Activated CD4-positive, alpha-beta T cell treated with anti-CD3 and anti-CD28 coated beads, Interleukin-2, amount 50 U/mL, for 1 hour (primary cell): Measurements from ENCODE around the gene SYCP2L.
"Not testable (repeated sequence)": the region's sequence is repeated elsewhere in the genome, so short reads cannot be mapped to it uniquely, and the experiment has no call there.

Experiments used
- DNase-seq: peaks from one replicate; pipeline ENCODE4 v3.0.0-alpha.2; 2020

The SYCP2L gene

GRCh38 chr6:10960171-10960570 is 73.3 kb downstream of the SYCP2L start:
- no peak for DNase-seq

GRCh38 chr6:10961837-10962236 is 75.0 kb downstream of the SYCP2L start:
- DNase-seq, result no peak

- DNase-seq, result no peak
These were observed 75.8 kb downstream of the SYCP2L start for GRCh38 chr6:10962673-10963072.

GRCh38 chr6:10963113-10963512 is 76.3 kb downstream of the SYCP2L start:
- DNase-seq, result no peak

- no peak for DNase-seq
These were observed 77.8 kb downstream of the SYCP2L start for GRCh38 chr6:10964684-10965083.

GRCh38 chr6:10968776-10969175 is 81.9 kb downstream of the SYCP2L start:
- DNase-seq, result no peak

- no peak for DNase-seq
These were observed 83.9 kb downstream of the SYCP2L start for GRCh38 chr6:10970731-10971130.

- no peak for DNase-seq
These were observed 85.3 kb downstream of the SYCP2L start for GRCh38 chr6:10972196-10972595.

GRCh38 chr6:10976571-10976970 is 89.7 kb downstream of the SYCP2L start:
- no peak for DNase-seq

GRCh38 chr6:10977231-10977968 is 90.5 kb downstream of the SYCP2L start:
- no peak for DNase-seq

- DNase-seq, result no peak
These were observed 92.8 kb downstream of the SYCP2L start for GRCh38 chr6:10979603-10980002.

- no peak for DNase-seq
These were observed 94.6 kb downstream of the SYCP2L start for GRCh38 chr6:10981409-10981808.

- not testable (repeated sequence) for DNase-seq
These were observed 98.1 kb downstream of the SYCP2L start for GRCh38 chr6:10984959-10985358.

- no peak for DNase-seq
These were observed 102.7 kb downstream of the SYCP2L start for GRCh38 chr6:10989587-10989986.

- DNase-seq, result no peak
These were observed 104.3 kb downstream of the SYCP2L start for GRCh38 chr6:10991115-10991514.

- no peak for DNase-seq
These were observed 107.0 kb downstream of the SYCP2L start for GRCh38 chr6:10993896-10994295.

- DNase-seq, result no peak
These were observed 108.4 kb downstream of the SYCP2L start for GRCh38 chr6:10995114-10995707.

- DNase-seq, result no peak
These were observed 113.1 kb downstream of the SYCP2L start for GRCh38 chr6:10999994-11000393.

- DNase-seq, result no peak
These were observed 115.3 kb downstream of the SYCP2L start for GRCh38 chr6:11002176-11002575.

GRCh38 chr6:11003297-11003696 is 116.4 kb downstream of the SYCP2L start:
- DNase-seq, result not testable (repeated sequence)

- no peak for DNase-seq
These were observed 119.2 kb downstream of the SYCP2L start for GRCh38 chr6:11006061-11006460.

- DNase-seq, result no peak
These were observed 121.1 kb downstream of the SYCP2L start for GRCh38 chr6:11007715-11008608.

- DNase-seq, result no peak
These were observed 122.0 kb downstream of the SYCP2L start for GRCh38 chr6:11008821-11009220.

GRCh38 chr6:11009353-11009752 is 122.5 kb downstream of the SYCP2L start:
- no peak for DNase-seq
